SK-MEL-5 (cell line): ENCODE data around the gene NUDT14. TPM values are rescaled to one million over a fixed set of nuclear protein-coding genes. Genes with fewer than 3 reads are reported as not detected.

Experiments
- DNase-seq: peaks from one replicate; pipeline ENCODE4 v3.0.0-alpha.2; 2016; ENCODE audit warnings: low read depth, low spot score
- in situ Hi-C: cut with HindIII; loops from 2 replicates; pipeline ENCODE4 v1.10.0; 2016; ENCODE audit warnings: low sequenced_read_pairs, high pct_unique_total_duplicates, low pct_unique_long_range_greater_than_20kb
- total RNA-seq: library from RNA; depleted of rRNA; stranded (reverse); fragments of >200 nt; shearing (Covaris generic); gene quantifications from 2 replicates; pipeline ENCODE4 v1.2.3, GENCODE V29; 2014

NUDT14 gene
- total RNA-seq, 1 experiment from 2014 or later: 35.2 TPM

DNA sequence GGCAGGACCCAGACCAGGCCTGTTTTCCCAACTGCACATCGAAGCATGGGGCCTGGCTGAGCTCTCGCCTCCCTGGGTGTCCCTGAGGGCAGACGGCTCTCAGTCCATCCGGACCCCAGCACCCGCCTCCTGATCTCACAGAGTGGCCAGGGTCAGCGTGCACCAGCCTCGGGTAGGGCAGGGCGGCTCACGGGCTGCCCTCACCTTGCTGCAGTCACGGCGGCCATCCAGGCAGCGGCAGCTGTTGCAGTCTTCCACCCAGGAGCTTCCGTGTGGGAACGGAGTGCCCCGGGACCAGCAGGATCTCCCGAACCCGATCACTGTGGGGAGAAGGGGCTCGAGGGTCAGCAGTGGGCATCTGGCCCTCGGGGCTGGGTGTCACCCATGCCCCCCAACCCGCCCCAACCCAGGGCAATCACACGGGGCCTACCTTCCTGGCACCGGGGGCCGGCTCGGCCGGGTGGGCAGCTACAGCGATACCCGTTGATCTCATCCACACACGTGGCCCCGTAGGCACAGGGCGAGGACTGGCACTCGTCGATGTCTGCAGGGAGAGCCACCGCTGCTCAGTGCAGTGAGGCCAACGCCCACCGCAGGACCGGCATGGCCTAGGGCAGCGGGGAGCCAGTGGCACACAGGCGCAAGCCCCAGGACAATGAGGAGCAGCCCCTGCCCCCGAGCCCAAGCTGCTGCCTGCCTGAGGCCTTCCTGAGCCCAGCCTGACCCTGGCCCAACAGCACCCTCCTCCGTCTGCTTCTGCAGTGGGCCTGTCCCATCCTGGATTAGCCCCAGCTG, 34.7 kb downstream of the NUDT14 start:
- in situ Hi-C loops: no loop called here

DNA sequence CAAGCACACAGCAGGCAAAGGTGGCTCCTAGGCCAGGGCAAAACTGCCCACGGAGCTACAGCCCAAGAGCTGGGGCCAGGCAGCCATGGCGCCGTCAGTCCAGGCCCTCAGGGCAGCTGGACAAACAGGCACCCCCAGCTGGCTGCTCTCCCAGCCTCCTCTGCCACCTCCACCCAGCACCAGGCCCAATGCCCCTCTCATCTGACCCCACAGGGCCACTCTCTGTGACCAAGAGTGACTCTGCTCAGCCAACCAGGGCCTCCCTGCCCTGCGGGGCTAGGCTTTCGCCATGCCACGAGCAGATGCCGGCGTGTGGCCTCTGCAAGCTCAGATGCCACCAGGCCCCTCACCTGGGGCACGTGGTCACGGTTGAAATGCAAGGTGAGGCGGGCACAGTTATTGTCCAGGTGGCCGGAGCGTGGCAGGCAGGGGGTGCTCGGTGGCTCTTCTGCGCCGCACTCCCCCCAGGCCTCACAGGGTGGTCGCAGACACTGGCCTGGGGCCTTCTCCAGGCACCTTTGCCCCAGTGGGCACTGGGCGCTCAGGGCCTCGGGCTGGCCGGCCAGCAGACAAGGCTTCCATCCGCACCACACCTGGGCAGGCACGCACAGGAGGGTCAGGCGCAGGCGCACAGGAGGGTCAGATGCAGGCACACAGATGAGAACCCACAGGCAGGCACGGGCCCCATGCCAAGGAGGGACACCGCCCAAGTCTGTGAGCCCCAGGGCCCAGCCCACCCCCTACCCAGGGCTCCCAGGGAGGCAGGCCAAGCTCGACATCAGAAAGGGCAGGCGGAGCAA, 35.5 kb downstream of the NUDT14 start:
- DNase-seq: no peak
- in situ Hi-C loops: no loop called here

More for the DNA sequence above, 34.7 kb downstream of the NUDT14 start:
- no peak for DNase-seq

DNA sequence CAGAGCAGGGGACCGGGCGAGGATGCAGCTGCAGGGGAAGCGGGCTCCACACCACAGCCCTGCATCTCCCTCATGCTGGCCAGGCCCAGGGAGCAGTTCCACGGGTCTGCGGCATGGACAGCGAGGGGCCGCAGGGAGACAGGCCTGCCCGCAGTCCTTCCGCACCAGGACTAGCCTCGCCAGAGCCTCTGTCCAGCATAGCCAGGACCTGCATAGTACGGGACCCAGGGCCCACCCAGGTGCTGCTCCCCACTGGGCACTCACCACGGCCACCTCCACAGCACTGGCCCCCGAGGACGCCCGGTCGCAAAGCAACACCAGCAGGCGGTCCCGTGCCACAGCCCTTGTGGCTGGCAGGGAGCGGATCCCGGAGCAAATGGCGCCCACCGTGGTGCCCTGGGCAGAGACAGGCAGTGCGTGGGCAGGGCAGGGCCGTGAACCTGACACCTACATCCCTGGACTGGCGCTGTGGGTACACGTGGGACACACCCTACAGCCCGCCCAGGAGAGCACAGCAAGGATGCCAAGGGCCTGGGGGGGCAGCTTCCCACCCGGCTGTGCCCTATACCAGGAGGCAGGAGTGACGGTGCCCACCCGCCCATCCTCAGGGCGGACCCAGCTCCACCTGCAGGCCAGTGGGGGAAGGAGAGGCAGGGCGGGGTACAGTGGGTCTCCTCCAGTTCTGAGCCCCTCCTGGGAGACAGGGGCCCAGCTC, 36.3 kb downstream of the NUDT14 start:
- in situ Hi-C loops: no loop called here
- DNase-seq: no peak

DNA sequence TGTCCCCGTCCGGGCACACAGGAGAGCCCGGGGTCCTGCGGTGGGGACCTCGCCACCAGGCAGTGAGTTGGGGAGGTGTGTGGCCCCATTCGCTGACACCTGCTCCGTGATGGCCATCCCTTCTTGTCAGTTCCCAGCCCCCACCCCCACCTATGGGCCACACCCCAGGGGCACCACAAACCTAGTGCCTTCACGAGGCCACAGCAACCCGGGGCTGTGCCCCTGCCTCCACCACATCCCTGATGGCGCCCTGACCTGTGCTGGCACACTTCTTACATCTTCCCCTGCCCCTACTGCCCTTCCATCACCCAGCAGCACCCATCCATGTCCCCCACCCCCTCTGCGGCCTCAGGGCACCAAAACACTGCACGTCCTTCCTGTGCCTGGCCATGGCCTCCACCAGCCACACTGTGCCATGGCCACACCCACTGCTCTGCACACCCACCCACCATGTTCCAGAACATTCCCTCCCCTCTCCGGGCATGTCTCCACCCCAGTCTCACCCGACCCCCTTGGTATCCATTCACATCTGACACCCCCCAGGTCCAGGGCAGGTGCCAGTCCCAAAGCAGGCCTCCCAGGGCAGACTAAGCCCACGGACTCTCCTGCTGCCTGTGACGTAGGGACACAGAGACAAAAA, 37.0 kb downstream of the NUDT14 start:
- no peak for DNase-seq
- in situ Hi-C loops: no loop called here

DNA sequence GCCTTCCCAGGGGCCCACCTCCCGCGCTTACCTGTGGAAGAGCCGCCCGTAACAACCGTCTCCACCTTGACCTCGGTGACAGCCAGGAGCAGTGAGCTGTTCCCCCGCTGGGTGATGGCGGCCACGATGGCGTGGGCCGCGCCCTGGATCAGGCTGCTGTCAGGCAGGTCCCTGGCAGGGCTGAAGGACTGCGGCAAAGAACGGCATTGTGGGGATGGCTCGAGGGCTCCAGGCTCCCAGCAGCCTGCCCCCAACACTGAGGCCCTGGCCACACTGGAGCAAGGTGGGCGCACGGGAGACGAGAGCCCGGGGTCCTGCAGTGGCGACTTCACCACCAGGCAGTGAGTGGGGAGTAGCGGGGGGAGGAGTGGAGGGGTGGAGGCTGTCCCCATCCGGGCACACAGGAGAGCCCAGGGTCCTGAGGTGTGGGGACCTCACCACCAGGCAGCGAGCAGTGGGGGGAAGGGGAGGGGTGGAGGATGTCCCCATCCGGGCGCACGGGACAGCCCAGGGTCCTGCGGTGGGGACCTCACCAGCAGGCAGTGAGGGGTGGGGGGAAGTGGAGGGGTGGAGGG, 37.6 kb downstream of the NUDT14 start:
- no peak for DNase-seq
- in situ Hi-C loops: no loop called here

DNA sequence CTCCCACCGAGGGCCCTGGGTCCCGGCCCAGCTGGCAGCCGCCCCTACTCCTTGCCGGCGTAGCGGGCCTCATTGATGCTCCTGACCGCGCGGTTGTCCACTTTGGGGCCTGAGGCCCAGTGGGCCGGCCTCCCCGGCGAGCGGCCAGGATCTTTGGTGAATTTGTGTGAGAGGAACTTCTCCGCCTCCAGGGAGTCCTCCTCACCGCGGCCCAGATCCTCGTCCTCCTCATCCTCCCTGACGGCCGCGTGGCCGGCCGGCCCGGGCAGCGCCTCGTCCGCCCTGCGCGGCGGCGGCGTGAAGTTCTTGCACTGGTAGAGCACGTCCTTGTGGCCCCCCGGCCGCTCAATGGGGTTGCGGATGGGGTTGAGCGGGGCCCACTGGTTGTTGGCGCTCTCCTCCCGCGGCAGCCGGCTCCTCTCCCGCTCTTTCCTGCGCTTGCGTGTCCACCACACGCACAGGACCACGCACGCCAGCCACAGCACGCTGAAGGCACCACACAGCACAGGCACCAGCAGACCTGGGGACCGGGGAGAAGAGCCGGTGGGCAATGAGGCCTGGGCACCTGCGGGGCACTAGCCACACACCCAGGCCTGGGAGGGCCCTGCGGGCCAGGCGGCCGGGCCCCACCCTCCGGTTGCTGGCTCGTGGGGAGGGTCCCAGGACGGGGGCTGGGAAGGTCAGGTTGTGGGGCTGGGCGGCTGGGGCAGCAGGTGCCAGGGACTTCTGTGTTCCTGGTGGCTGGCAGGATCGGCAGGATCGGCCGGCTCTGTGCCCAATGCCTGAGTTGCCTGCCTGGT, 38.3 kb downstream of the NUDT14 start:
- no peak for DNase-seq
- in situ Hi-C loops: no loop called here

DNA sequence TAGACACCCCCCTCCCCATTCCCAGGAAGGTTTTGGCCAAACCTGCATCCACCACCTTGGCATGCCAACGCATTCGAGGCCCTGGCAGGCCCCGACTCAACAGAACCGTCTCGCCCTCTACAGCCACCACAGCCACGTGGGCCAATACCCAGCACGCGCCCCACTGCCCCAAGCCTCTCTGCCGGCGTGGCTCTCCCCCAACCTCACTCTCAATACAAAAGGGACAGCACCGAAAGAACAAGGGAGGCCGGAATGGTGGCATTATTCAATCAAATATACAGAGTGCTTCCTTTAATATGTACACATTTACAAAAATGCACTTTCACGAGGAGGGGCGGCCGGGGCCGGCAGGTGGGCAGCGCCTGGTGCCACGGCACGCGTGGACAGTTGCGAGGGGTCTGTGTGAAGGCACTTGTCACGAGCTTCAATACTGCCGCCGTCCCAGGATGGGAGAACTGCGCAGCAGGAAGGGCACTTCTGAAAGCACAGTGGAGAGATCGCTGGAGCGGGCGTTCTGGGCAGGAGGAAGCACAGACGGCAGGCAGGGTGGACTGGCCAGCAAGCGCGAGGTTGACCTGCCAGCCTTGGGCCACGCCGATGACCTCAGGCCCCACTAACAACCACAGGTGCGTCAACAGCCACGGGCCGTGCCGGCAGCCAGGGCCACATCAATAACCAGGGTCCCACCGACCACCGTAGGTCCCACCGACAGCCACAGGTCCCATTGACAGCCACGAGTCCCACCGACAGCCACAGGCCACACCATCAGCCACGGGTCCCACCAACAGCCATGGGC, 39.4 kb downstream of the NUDT14 start:
- no peak for DNase-seq
- in situ Hi-C loops: no loop called here

DNA sequence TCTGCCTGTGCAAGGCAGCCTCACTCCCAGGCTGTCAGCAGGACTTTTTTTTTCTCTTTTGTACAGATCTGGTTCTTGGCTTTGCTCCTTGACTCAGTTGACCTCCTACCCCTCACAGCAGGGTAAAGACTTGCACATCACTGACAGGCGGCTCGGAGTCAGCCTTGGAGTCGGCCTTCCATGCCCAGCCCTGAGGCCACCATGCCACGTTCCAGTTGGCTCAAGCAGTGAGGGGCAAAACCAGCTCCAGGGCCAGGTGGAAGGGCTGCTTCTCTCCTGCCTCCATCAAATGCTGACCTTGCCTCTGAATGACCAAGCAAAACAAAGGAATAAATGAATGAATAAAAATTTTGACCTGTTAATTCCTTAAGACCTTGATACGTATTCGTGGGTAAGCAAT, 40.1 kb downstream of the NUDT14 start:
- no peak for DNase-seq
- in situ Hi-C loops: no loop called here

DNA sequence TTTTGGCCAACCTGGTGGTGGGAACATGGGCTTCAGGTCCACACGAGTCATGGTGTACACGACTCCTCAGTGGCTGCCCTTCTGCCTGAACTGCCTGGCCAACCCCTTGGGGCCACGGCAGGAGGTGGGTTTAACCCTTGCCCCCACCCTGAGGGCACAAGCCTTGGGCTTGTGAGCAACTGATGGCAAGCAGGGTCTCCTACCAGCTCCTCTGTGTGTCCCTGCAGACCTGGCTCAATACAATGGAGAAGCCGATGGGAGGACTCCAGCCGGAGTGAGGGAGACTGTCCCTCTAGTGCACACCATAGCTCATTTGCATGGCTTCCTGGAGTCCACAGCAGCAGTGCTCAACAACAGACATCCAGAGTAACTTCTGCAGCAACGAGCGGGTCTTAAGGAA, 40.5 kb downstream of the NUDT14 start:
- DNase-seq: no peak
- in situ Hi-C loops: no loop called here

DNA sequence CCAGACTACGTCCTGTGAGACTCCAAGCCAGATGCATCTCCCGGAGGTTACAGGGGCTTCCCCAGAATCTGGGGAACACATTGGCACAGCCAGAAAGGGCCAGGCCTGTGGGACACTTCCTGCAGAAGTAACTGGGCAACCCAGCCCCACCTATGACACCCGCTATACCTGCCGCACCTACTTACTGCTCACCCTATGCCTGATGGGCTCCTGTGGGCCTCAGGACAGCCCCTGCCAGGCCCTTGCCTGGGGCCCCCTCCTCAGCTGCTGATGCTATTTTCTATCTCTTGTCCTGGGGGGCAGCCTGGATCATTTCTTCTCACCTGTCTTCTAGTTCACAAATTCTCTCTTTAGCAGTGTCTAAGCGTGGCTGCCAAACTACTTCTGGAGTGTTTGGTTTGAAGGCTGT, 41.3 kb downstream of the NUDT14 start:
- DNase-seq: no peak
- in situ Hi-C loops: no loop called here

DNA sequence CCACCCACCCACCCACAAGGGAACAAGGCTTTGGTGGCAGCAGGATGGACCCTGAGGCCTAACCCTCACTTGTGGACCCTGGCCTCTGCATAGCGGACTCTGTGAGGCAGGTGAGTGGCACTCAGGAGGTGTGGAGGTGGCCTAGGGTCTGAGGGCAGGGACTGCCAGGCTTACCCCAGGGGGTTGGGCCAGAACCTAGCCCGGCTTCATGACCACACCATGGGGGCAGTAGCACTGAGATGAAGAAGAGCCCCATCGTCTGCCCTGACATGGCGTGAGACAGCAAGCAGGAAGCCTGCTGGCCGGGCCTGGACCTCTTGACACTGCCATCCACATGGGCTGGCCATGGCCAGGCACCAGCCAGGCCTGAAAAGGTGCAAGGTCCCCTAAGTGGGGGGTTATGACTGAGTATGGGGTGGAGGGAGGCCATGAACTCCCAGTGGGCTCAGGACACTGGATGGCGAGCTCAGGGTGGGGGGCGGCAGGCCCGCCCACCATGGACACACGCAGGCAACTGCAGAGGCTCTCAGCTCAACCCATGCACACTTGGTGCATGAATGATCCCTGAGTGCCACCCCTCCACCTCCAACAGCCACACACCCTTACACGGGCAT, 41.8 kb downstream of the NUDT14 start:
- in situ Hi-C loops: no loop called here
- no peak for DNase-seq

DNA sequence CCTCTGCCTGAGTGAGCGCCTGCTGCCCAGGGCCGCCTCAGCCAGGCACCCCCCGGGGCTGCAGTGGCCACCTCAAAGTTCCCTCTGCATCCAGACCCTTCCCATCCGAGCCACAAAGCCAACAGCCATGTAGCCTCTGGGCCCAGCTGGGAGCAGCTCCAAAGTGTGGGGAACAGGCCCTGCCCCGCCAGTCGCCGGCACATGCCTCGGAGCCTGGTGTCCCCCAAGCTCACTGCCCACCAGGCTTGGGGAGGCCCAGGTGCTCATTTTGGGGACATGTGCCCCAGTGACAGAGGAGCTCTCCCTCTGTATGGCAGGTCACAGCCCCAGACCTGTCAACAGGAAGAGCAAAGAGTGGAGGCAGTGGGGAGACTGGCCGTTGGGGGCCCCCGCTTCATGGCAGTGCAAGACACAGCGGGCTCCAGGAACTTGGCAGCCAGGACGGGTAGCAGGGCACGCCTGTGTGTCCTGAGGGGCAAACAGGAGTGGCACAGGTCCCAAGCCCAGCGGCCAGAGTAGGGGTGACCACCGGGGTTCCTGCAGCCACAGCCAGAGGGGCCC, 42.5 kb downstream of the NUDT14 start:
- in situ Hi-C loops: no loop called here
- DNase-seq: no peak

DNA sequence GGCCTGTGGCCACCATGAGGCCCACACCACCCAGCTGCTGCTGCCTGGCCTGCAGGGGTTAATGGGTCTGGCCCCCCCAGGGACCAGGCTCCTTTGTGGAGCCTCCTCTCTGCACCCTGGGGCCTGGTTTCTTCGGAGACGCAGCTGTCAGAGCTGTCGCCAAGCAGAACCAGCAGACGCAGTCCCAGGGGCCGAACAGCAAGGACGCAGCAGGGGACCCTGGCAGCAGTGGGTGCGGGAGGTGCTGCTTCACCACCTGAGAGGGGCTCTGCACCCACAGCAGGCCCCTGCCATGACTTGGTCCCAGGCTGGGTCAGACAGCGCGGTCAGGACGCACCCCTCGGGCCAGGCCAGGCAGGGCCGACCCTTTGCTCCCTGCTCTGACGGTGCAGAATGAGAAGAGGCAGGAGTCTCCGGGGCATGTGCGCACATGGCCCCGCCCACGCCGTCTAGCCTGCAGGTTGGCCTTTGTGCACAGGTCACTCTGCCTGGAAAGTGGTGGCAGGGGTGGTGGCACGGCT, 43.0 kb downstream of the NUDT14 start:
- DNase-seq: no peak
- in situ Hi-C loops: no loop called here

DNA sequence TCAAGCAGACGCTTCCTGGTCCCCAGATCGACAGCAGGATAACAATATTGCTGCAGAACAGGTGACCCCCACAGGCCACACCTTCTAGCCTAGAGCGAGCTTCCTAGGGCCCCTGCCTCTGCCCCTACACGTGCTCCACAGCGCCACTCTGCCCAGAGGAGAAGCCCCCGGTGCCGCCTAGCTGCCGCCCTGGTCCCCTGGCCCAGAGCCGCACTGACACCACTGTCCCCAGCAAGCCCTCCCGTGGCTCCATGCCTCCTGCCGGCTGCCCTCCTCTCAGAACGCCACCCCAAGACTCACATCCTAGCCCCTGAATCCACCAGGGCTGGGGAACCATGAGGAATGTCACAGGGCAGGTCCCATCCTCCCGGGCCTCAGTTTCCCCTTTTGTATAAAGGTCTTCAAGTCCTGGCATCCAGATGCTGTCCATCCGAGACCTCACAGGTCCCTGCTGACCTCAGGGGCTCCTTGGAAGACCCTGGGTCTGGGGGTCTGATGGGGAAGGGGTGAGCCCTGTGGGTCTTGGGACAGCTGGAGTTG, 43.6 kb downstream of the NUDT14 start:
- in situ Hi-C loops: no loop called here
- no peak for DNase-seq
